ENCODE measurements around the gene DYRK1A.

GRCh38 chr21:37547615-37548200 lies 181.1 kb downstream of the DYRK1A start:
- TF ChIP-seq CTCF (IDR thresholded peaks at IDR 0.05; ENCODE audit: insufficient read depth, low read length, poor library complexity, severe bottlenecking): no peak
- TF ChIP-seq EZH2phosphoT487 (conservative IDR thresholded peaks at IDR 0.05; ENCODE audit: low read length): no peak
